Hematopoietic multipotent progenitor cell treated with erythropoietin and hydrocortisone succinate and interleukin-3 and kit ligand, for 6 days (in vitro differentiated cells): ENCODE measurements around the gene FDX1.
A peak's percentile ranks its signal among the peaks of the same experiment; 100 is the strongest.

Experiments
- DNase-seq: peaks from one replicate; pipeline ENCODE4 v3.0.0-alpha.2; 2015

The FDX1 gene

DNA sequence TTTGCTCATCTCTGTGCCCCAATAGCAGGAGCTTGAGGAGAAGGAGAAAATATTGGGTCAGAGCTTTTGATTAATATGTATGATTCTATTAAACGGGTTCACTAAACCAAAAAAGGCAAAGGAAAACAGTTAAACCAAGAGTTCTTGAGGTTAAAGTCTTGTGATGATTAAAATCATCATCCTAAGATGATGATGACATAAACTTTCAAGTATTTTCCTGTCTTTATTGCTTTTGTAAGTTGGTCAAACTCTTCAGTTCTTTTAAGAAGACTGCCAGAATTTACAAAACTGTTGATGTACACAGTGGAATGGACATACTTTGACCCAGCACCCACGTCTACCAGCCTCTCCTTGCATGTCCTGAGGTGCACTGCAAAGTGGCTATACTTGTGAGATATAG lies 41.0 kb downstream of the FDX1 start:
- no peak for DNase-seq

GRCh38 chr11:110471371-110471770 lies 41.6 kb downstream of the FDX1 start:
- no peak for DNase-seq

DNA sequence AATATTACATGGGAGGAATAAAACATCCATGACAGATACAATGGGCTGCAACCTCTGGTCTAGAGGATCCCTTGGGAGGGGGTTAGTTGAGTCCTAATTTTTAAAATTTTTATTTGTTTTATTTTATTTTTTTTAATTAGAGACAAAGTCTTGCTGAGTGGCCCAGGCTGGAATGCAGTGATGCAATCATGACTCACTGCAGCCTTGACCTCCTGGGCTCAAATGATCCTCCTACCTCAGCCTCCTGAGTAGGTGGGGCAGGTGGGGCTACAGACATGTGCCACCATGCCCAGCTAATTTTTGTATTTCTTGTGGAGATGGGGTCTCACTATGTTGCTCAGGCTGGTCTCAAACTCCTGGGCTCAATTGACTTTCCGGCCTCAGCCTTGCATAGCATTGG lies 43.1 kb downstream of the FDX1 start:
- DNase-seq = no peak

DNA sequence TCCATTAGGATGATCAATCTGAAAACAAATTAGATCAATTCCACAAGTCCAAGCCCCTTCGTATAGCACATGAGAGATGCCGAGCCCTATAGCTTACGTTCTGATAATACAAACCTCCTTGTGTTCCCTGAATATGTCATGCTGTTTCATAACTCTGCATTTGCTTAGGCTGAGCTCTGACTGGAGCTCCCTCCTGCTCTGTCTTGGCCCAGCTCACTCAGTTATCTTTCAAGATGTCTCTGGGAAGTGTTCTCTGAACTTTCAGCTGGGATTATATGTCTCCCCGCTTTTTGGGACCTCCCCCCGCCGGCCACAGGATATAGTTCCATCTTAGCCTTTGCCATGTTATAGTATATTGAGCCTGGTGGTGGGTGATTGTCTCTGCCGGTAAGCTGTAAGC lies 44.0 kb downstream of the FDX1 start:
- no peak for DNase-seq

DNA sequence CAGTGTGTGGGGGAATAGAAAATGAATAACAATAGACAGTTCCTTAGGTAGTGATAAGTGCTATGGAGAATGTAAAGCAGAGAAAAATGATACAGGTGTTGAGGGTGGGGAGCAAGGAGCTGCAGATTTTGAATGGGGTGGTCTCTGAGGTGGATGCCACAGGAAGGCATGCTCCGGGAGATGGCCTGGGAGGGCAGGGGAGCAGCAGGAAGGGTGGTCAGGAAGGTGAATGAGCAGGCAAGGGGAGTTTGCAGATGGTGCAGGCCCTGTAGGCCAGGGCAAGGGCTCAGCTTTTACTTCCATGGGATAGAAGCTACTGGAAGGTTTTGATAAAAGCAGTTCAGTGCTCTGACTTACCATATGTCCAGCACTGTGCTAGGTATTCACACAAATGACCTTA lies 44.8 kb downstream of the FDX1 start:
- DNase-seq = no peak

DNA sequence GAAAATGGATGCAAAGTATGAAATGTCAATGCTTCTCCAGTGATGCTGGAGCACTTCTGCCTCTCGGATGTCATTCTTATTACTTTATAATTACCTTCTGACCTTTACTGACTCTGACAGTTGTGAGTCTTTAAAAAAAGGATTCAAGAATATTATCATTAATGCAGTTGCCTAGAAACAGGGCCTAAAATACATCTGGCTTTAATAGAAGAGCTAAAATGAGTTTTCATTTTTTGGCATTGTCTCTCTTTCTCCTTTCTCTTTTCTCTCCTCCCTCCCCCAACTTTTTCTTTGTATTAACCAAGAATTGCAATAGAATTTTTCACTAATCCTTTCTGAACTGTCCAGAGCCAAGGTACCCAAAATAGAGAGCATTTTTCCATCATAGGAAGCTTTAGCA lies 45.9 kb downstream of the FDX1 start:
- DNase-seq = no peak

DNA sequence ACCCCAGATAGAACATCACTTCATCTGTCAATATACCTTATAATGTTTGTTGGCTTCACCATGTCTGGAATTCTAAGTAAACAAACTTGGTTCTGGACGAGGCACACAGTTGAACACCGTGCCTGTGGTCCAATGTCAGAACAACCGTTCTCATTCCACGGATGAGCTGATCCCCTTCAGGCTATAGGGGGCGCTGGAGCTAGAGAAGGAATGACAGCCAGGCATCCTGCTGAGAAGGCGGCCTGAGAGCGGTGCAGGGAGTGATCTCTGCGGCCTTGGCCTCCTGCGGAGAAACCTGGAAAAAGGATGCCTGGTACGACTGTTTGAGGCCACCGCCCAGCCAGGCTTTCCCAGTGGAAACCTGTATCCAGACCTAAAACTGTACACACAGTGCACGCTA lies 48.7 kb downstream of the FDX1 start:
- DNase-seq = no peak

- peak; percentile 83 for DNase-seq
Observed at GRCh38 chr11:110479108-110480101, 49.7 kb downstream of the FDX1 start.

DNA sequence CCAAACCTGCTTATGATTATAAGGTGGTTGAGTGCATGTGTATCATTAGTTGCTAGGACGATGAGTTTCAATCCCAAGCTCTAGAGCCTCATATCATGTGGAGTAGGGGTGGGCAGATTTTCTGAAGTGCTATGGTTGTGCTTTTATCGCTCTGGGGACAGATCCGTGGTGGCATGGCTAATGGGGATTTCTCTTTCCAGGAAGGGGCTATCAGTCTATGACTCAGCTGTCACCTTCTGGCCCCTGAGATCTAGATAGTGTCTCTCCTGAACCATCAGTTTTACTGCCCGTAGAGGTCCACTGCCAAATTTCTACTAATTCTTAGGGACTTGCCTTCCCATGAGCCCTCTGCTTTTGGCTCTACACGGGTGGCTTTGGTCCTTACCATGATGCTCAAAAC lies 51.8 kb downstream of the FDX1 start:
- peak; percentile 14 for DNase-seq

GRCh38 chr11:110486156-110486555 lies 56.4 kb downstream of the FDX1 start:
- no peak for DNase-seq

DNA sequence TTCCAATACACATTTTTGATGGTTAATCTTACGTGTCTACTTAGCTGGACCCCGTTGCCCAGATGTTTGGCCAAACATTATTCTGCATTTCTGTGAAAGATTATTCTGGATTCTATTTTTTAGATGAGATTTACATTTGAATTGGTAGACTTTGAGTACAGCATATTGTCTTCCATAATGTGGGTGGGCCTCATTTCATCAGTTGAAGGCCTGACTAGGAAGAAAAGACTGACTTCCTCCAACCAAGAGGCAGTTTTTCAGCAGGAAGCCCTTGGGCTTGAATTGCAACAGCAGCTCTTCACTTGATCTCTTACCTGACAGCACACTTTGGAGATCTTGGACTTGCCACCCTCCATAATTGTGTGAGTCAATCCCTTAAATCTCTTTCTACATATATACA lies 58.7 kb downstream of the FDX1 start:
- no peak for DNase-seq

DNA sequence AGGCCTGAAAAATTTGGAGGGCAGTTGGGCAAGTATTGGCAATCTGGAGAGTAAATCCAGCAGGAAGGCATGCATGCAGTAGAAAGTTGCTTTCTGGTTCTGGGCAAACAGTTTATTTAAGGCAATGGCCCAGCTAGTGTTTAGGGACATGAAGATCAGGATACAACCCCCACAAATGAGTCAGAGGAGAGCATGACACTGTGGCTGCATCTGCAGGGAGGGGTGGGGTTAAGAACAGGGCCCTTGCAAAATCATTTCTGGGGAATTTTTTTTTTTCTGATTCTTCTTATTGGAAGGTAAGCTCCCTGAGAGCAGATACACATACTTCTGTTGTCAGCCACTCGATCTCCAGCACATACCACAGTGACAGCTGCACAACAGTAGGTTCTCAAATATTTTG lies 61.1 kb downstream of the FDX1 start:
- no peak for DNase-seq

GRCh38 chr11:110491577-110492320 lies 62.0 kb downstream of the FDX1 start:
- DNase-seq = no peak

- DNase-seq = no peak
Observed at GRCh38 chr11:110492321-110492685, 62.6 kb downstream of the FDX1 start.

DNA sequence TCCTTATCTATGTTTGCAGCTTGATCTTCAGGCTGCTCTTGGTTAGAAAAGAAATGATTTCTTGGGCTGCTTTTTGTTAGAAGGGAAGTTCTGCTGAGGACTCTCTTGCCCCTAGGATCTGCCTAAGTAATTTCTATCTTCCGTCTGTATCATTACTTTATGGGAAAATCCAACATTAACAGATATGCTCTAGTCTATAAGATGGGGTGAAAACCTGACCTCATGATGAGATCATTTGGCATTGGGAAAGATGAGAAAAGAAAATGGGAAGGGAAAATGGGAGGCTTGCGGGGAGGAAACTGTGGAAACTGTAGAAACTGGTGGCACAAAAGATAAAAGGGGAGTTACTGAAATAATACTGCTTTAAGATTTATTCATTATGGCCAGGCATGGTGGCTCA lies 63.6 kb downstream of the FDX1 start:
- no peak for DNase-seq

DNA sequence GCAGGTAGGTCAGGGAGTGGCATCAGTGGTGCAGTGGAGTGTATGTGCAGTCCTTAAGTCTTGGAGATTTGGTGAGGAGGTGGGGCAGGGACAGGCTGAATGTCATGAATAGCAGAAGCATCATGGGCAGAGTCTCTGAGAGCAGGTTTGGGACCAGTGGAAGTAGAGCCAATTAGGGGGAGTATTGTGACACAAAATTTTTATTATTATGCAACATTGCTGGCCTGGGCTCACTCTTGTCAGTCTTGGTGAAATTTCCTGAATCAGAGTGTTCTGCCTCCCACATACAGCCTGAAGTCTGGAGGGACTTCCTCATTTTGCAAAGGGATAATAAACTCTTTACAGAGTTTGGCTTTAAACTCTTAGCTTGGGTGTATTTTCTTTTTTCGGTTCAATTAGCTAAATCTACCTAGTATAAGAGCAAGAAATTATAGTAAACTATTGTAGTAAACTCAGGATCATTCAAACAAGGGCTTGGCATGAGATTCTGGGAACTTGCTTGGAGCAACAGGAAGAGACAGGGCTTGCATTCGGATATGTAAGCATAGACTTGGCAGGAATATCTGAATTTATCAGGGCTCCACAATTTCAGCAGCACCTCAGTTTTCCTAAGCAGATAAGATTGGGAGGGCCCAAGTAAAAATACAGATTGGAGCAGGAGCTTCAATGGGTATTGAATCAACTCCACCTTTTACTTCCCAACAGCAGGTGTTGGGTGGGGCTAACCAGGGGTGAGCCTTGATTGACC lies 67.7 kb downstream of the FDX1 start:
- peak; percentile 38 for DNase-seq

GRCh38 chr11:110501428-110501827 lies 71.7 kb downstream of the FDX1 start:
- no peak for DNase-seq

- DNase-seq = no peak
Observed at GRCh38 chr11:110505528-110506284, 76.0 kb downstream of the FDX1 start.

GRCh38 chr11:110507328-110507727 lies 77.6 kb downstream of the FDX1 start:
- DNase-seq = no peak

DNA sequence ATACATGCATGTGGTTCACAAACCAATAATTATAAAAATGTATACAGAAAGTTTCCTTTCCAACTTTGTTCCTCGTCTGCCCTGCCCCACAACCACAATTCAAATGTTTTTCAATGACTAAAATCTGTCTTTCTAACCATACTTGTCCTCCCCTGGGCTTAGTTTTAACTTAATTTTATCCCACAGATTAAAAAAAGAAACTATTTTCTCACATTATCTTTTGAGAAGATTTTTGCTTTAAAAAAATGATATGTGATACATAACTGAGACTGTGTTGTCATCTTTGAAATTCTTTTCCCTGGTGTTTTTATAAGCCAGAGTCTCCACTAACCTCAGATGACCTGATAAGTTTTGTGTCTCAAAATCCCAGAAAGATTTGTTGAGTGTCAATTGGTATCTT lies 79.0 kb downstream of the FDX1 start:
- DNase-seq = no peak

GRCh38 chr11:110509472-110509871 lies 79.7 kb downstream of the FDX1 start:
- no peak for DNase-seq

- no peak for DNase-seq
Observed at GRCh38 chr11:110512026-110512425, 82.3 kb downstream of the FDX1 start.
